Activated T-cell treated with anti-CD3 and anti-CD28 coated beads, Interleukin-2, amount 50 U/mL, for 48 hours (primary cell): Measurements from ENCODE around the gene PPDPF.
A peak's percentile ranks its signal among the peaks of the same experiment; 100 is the strongest.
"Not testable (repeated sequence)": the region's sequence is repeated elsewhere in the genome, so short reads cannot be mapped to it uniquely, and the experiment has no call there.

Experiments
- DNase-seq, 2 experiments: peaks; one replicate each; pipeline ENCODE4 v3.0.0-alpha.2; 2020

The PPDPF gene

DNA sequence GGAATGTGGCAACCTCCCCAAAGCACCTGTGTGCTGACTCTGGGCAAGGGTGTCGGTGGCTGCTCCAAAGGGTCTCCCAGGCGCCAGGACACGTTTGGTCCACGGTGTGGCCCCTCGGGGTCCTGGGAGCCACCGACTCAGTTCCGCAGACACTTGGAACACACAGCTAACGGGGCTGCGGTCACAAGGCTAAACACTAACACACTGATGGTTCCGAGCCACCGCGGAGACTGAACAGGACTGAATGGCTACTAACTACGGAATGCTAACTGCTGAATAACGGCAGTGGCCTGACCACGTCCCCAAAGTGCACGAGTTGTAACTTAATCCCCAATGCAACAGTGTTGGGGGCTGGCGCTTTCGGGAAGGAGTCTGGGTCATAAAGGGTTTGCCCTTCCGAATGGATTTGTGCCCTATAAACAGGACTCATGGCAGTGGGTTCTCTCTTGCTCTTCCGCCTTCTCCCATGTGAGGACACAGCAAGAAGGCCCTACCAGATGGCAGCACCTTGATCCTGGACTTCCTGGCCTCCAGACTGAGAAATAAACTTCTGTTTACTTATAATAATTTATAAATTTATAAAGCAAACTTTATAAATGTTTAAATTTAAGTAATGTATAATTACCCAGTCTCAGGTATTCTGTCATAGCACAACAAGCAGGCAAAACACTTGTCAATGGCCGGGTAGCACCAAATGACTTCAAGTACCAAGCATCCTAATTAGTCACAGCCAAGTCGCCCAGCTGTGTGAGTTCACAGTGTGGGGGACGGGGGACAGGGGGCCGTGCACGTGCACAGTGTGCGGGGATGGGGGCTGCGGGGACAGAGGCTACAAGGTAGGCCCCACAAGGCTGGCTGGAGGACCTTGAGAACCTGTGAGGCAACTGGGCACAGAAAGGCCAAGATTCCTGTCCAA lies 19.4 kb upstream of the PPDPF start:
- no peak for DNase-seq

DNA sequence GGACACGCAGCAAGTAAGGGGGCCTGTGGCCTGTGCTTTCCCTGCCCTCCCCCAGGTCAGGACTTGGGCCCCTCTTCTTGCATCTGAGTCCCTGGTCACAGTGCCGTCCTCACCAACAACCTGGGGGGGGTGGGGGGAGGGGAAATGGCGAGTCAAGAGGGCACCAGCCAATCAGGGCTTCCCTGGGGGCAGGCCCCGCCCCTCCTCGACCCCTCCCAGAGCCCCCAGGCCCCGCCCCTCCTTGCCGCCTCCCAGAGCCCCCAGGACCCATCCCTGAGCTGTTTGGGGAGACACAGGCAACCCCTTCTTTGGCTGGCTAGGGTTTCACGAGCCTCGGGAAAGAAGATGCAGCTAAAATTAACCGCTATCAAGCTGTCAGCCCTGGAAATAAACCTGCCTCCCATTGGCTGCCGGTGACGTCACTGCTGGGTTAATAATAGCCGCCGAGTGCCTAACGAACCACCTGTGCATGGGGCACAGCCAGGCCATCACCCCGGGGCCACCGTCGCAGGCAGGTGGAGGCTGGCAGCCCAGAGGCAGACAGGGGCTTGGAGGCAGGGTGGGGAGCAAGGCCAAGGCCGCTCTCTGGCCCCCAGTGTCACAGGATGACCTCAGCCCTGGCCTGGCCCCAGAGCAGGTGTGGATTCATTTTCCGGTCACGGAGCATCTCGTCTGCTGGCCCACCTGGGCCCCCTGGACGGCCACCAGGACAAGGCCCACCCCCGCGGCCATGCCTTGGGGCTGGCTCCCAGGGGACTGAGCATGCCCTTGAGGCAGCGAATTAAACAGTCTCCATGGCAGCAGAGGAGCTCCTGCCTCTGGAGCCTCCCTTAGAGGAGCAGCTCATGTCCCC lies 18.5 kb upstream of the PPDPF start:
- no peak for DNase-seq

DNA sequence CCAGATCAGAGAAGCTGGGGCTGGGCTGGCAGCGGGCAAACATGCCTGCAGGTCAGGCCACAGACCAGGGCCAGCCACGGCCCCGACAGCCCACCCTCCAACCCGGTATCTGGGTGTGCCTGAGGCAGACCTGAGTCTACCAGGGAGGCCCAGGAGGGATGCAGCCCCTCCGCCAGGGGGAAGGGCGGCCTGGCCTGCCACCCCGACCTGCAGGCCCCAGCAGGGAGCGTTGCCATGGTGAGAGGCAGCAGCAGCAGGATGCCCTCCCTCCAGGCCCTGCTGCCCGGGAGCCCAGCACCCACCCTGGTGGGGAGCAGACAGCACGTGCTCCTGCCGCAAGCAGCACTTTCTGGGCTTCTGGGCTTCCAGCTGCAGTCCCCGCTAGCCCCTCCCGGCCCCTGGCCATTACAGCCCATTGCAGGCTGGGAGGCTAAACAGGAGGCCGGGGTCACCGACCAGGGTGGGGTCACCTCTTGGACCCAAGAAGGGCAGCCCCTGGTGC lies 17.8 kb upstream of the PPDPF start:
- DNase-seq, result no peak

DNA sequence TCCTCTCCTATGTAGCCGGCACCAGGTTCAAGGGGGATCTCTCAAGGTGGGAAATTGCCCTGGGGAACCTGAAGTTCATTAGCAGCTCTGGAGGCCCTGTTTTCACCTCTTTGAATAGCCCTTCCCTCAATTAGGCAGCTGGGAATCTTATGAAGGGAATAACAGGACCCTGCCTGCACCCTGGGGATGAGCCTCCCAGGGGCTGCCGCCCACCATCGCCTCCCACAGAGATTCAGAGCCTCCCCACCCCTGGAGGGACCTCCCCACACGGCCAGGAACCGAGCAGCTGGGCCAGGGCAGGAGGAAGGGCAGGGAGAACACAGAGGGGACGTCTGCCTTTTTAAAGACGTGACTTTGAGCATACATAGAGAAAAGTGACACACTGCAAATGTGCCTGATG lies 17.0 kb upstream of the PPDPF start:
- DNase-seq, result no peak

DNA sequence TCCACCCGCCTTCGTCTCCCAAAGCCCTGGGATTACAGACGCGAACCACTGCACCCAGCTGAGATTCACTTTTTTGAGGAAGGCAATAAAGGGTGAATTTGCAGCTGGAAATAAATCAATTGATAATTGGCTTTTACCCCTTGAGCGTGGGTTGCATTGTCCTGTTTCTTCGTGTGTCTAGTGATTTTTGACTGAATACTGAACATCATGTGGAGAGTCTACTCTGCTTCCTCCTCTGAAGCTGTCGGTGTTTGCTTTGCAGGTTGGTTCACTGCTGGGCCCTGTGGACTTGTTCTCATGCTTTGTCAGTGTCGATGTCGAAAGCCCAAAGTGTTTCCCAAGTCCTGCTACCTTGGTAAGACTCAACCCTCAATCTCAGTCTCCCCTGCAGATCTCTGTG lies 15.9 kb upstream of the PPDPF start:
- DNase-seq, result no peak

DNA sequence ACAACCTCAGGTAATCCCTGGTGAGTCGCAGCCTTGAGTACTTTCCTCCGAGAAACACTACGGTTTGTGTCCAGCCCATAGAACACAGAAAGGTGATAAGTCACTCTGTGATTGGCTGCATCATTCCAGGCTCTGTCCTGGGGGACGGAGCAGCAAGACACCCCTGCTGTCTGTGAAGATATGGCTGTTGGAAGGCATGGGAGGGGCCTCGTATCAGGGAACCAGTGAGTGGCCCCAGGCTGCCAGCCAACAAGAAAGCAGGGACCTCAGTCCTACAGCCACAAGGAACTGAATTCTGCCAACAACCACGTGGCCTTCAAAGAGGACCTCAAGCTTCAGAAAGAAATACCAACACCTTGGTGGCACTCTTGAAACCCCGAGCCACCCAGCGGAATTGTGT lies 15.3 kb upstream of the PPDPF start:
- no peak for DNase-seq

DNA sequence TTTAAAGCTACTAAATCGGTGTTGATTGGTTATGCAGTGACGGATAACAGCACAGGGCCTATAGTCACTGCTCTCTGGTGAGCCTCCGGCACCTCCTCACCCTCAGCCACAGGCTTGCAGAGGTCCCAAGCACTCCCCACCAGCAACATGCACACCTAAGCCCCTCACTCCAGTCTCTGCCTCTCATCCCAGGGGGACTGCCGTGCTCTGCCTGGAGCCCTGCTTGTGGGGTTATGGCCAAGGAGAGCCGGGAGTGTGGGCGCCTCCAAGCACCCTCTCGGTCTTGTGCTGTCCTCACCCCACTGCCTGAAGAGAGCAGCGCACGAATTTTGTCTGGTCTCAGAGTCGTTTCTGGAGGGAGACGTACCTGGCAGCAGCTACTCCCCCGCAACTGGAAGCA lies 14.8 kb upstream of the PPDPF start:
- no peak for DNase-seq

DNA sequence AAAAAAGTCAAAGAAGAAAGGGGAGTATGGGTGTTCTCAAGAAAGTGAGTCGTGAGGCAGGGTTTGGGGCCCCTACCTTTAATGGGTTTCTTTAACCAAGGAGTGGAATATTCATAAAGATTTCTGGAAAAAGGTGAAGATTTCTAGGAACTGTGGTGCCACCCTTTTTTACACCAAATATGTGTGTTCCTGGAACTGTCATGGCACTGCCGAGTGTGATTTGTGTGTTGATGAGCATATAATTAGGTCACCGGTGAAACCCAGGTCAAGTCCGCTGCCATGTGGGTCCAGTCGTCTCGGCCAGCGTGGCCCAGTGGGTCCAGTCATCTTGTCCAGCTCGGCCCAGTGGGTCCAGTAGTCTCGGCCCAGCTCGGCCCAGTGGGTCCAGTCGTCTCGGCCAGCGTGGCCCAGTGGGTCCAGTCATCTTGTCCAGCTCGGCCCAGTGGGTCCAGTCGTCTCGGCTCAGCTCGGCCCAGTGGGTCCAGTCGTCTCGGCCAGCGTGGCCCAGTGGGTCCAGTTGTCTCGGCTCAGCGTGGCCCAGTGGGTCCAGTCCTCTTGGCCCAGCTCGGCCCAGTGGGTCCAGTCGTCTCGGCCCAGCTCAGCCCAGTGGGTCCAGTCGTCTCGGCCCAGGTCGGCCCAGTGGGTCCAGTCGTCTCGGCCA lies 13.4 kb upstream of the PPDPF start:
- no peak for DNase-seq

DNA sequence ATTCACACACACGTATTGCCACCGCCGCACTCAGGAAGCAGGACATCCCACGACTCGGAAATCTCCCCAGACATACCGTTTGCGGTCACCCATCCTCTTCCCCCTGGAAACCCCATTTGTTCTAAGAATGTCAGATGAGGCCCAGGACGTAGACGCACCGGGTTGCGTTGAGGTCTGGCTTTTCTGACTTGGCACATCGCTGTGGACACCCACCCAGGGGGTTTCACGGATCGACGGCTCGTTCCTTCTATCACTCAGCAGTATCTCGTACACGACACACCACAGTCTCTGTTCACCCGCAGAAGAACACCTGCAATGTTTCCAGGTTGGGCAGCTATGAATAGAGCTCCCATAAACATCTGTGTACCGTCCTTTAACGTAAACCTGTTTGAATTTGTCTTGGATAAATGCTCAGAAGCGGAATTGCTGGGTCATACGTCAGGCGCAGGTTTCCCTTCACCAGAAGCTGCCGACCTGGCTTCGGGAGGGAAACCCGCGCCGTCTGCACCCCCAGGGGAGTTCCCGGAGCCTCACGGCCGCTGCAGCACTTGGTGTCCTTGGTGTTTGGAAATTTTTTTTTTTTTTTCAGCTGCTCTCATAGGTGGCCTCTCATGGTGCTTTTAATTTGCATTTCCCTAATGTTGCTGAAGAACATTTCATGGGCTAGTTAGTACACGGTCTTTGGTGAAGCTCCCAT lies 12.3 kb upstream of the PPDPF start:
- DNase-seq, result no peak

DNA sequence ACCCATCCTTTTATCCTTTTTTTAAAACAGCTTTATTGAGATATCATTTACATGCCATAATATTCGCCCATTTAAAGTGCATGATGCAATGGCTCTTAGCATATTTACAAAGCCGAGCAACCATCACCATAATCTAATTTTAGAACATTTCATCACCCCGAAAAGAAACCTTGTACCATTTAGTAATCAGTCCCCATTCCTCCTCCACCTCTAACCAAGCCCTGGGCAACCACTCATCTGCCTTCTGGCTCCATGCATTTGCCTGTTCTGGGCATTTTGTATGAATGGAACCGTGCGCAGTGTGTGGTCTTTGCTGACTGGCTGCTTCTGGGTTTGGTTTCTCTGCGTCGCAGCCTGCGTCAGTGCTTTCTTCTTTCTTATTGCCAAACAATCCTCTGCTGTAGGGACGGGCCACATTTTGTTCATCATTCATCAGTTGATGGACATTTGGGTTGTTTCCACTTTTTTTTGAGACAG lies 11.4 kb upstream of the PPDPF start:
- DNase-seq, result no peak

DNA sequence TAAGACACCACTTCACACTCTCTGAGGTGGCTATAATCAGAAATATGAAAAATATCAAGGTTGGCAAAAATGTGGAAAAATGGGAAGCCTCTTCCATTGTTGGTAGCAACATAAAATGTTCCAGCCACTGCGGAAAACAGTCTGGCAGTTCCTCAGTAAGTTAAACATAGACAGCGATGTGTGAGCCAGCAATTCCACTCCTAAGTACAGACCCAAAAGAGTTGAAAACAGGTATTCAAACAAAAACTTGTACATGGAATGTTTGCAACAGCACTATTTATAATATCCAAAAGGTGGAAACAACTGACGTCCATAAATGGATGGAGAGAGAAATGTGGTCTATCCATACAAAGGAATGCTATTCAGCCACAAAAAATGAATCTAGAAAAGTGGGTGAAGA lies 7.4 kb upstream of the PPDPF start:
- no peak for DNase-seq

DNA sequence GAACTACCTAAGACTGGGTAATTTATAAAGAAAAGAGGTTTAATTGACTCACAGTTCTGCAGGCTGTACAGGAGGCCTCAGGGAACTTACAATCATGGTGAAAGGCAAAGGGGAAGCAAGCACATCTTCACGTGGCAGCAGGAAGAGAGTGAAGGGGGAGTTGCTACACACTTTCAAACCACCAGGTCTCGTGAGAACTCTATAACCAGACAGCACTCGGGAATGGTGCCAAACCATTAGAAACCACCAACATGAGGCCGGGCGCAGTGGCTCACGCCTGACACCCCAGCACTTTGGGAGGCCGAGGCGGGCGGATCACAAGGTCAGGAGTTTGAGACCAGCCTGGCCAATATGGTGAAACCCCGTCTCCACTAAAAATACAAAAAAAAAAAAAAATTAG lies 6.0 kb upstream of the PPDPF start:
- not testable (repeated sequence) for DNase-seq

DNA sequence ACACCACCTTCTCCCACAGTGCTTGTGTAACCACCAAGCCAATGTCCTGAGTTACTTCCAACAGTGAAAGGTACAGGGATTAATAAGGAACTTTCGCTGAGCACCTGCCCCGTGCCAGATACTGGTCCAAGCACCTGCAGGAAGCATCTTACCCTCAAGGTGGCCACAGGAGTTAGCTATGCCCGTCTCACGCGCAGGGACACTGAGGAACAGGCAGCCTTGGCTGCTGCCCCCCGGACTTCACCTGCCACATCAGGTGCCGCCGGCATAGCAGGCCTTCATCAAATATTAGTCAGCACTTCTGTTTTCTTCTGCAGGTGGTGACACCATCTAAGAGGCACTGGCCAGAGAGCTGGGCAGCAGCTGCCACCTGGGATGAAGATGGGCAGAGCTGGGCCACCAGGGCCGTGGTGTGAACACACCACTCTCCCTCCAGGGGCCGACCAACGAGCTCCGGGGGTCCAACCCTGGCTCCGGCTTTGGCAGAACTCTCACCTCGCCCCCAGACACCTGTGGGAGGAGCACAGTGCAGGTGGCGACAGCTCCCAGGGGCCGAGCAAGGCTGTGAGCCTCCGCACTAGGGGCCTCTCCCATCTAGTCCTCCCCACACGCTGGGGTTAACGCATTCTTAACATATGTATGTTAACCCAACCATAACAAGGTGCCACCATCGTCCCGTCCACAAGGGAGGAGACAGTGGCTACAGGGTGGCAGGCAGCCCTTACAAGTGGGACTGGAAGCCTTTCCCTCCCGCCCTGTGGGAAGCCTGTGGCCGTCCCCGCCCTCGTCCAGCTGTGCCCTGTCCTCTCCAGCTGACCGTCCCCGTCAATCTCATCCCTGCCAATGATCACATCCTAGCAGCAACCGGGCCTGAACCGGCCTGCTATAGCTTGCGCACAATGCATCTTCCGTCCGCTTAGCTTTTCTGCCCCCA lies 2.9 kb upstream of the PPDPF start:
- no peak for DNase-seq

DNA sequence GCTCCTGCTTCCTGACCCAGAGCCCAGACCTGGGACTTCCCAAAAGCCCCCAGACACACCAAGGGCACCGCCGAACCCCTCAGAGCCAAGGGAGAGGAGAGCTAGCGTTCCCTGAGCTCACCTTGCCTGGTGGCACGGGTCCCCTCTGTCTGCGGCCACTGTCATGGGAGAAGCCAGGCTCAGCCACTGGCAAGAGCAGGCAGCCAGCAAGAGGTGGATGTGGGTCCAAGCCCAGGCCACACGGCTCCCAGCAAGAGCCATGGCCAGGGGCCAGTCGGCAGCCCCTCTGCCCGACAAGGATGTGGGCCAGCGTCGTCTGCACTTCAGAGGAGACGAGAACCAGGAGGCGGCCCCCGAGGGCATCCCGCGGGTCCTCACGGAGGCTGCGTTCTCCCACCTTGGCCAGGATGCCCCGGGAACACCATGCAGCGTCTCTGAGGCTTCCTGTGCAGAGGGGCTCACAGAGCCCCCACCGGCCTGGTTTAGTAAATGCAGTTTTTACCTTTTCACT lies 2.2 kb upstream of the PPDPF start:
- DNase-seq, result no peak

DNA sequence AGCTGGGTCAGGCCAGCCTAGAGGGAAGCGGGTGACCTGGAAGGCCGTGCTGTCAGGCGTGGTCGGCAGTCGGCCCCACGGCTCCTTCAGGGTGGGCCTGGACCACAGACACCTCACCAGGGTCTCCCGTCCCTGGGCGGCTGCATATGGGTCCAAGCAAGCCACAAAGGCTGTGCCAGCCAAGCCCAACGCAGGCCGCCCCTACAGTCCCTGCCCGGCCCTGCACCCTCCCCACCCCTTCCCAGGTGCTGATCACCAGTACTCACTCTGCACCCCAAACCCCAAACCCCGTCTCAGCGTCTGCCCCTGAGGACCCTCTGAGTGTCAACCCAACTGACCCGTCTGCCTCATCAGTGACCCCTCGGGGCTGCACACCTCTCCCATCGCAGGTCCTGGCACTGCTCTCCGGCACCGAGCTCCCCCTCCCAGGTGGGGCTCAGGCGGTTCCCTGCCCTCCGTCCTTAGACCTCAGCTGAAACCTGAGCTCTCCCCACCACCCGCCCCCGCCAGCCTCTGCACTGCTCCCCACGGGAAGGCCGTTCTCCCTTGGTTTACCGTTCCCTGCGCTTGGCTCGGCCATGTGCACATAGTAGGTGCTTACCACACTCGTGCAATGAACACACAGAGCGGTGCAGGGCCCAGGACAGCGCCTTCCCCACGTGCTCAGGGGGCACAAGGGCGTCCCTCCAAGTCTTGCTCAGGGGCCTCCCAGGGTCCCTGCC lies 1.5 kb upstream of the PPDPF start:
- DNase-seq, result no peak

DNA sequence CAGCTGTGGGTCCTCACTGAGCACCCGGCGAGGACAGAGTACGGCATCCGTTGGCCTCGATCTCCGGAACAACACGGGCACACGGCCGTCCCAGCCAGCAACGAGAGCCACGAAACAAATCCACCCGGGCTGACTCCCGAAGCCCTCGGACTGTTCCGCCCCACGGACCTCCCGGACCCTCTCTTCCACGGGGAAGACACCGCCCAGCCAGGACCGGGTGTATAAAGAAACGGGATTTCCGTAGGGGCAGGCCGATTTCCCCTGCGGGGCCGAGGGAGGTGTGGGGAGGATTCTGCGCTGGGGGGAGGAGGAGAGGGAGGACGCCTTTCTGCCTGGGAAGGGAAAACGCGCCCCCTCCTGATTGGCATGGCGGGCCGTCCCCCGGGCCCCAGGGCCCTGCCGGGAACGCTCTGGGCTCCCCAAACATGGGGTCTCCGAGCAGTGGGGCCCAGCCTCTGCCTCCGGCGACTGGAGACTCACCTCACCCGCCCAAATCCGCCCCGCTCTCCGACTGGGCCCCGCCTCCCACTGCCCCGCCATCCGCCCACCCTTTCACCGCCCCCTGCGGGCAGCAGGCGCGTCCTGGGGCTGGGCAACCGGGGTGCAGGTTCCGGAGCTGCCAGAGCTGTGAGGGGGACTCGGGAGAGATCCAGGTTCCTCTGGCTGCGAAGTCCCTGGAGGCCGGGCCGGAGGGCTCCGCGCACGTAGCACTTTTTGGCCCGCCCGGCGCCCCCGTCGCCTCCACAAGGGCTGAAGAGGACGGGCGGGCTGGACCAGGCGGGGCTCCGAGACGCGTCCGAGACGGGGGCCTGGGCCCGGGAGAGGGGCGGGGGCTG lies 679 bp upstream of the PPDPF start:
- DNase-seq, result peak; percentile 74 to 81

DNA sequence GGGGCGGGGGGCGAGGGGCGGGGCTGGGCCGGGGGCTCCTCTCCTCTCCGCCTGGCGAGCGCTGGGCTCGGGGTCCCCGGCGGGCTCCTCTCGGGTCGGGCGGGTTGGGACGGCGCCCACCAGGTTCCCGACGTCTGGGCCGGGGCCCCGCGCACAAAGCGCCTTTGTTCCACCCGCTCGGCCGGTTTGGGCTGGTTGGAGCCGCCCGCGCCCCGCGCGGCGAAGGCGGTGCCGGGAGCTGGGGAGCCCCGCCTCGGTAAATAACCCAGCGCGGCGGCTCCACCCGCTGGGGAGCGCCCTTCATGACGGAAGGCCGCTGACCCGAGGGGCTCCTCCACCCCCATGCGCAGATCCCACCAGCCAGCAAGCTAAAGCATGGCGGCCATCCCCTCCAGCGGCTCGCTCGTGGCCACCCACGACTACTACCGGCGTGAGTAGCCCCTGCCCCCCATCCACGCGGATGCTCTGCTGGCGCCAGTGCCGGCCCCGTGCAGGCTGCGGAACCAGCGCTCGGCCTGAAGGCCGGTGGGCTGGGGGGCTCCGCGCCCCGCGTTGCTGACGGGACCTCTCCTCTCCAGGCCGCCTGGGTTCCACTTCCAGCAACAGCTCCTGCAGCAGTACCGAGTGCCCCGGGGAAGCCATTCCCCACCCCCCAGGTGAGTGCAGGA lies 503 bp downstream of the PPDPF start:
- DNase-seq, result peak; percentile 77 to 80

DNA sequence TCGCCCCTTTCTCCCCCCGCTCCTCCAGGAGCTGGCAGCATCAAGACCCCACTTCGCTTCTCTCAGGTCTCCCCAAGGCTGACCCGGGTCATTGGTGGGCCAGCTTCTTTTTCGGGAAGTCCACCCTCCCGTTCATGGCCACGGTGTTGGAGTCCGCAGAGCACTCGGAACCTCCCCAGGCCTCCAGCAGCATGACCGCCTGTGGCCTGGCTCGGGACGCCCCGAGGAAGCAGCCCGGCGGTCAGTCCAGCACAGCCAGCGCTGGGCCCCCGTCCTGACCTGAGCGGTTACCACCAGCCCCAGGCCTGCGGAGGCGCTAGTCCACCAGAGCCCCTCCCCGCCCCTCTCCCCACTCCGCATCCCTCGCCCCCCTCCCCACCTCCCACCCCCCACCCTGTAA lies 1.0 kb downstream of the PPDPF start:
- no peak for DNase-seq
